GM12878 (cell line): Measurements from ENCODE around the gene POU2AF1. TPM values are rescaled to one million over a fixed set of nuclear protein-coding genes. Genes with fewer than 3 reads are reported as not detected.

ENCODE experiments used
- ATAC-seq: fragments of 200-7000 bp; cut with Tn5 transposase; 3 replicates; pipeline ENCODE4 v1.9.1; 2020; ENCODE audit warnings: mild to moderate bottlenecking, moderate library complexity
- BruUV-seq: library from RNA; stranded (reverse); fragments of 400-500 nt; replicated peaks from 2 replicates; lab custom pipeline; 2021; lab: Mats Ljungman, UMichigan
- CTCF ChIA-PET: fragments of 300-600 bp; sonication (Branson Sonifier 250); formaldehyde crosslinking; extraction: SDS; loops from one replicate; lab custom pipeline; 2021; ENCODE audit warnings: inconsistent platforms; lab: Yijun Ruan, JAX
- POLR2A ChIA-PET: fragments of 350-600 bp; formaldehyde crosslinking; extraction: SDS; loops from one replicate; lab custom pipeline; 2021; ENCODE audit warnings: inconsistent platforms; lab: Charles Lee
- RAD21 ChIA-PET: fragments of 300-600 bp; sonication (Branson Sonifier 250); formaldehyde crosslinking; loops from one replicate; lab custom pipeline; 2023; ENCODE audit warnings: antibody characterized with exemption; ENCODE audit not compliant: unreplicated experiment; lab: Charles Lee
- SMC1A ChIA-PET: fragments of 300-600 bp; sonication (Branson Sonifier 250); formaldehyde crosslinking; loops from one replicate; lab custom pipeline; 2023; ENCODE audit not compliant: unreplicated experiment, uncharacterized antibody; lab: Charles Lee
- DNase-seq: peaks from one replicate; pipeline ENCODE4 v3.0.0-alpha.2; 2011; ENCODE audit warnings: low read depth, low spot score
- FAIRE-seq: peaks from 3 replicates; lab custom pipeline; 2011; peaks lifted over from hg19 to GRCh38; lab: Jason Lieb, UNC
- H2AFZ ChIP-seq: 2 replicates; pipeline ENCODE4 v1.6.0; 2011; ENCODE audit warnings: low read depth, low read length, control low read depth; ENCODE audit not compliant: control insufficient read depth
- H3K27ac ChIP-seq: 2 replicates; pipeline ENCODE4 v1.5.1; 2011; ENCODE audit warnings: control low read depth; ENCODE audit not compliant: control insufficient read depth, insufficient read depth
- H3K27me3 ChIP-seq, 2 experiments: replicated peaks in 1 of 2; 2 replicates each; pipeline versions ENCODE4 v1.6.0 to v1.6.1; 2011; ENCODE audit warnings: low read length in 1 of 2; ENCODE audit not compliant: control insufficient read depth in 2 of 2, insufficient read depth in 2 of 2
- H3K36me3 ChIP-seq, 2 experiments: 2 replicates each; pipeline ENCODE4 v1.5.1; 2011; ENCODE audit warnings: low read length in 1 of 2; ENCODE audit not compliant: control insufficient read depth in 2 of 2, insufficient read depth in 2 of 2
- H3K4me1 ChIP-seq: 2 replicates; pipeline ENCODE4 v1.6.1; 2011; ENCODE audit warnings: mild to moderate bottlenecking, low read length, moderate library complexity, mixed read lengths; ENCODE audit not compliant: control insufficient read depth, insufficient read depth
- H3K4me2 ChIP-seq: 2 replicates; pipeline ENCODE4 v1.6.0; 2011; ENCODE audit warnings: control low read depth; ENCODE audit not compliant: control insufficient read depth, insufficient read depth
- H3K4me3 ChIP-seq: fragments of 200-600 bp; sonication (generic); 2 replicates; pipeline ENCODE4 v1.5.1; 2016
- H3K79me2 ChIP-seq: 2 replicates; pipeline ENCODE4 v1.6.0; 2011; ENCODE audit warnings: low read length; ENCODE audit not compliant: control insufficient read depth, insufficient read depth
- H3K9ac ChIP-seq: 2 replicates; pipeline ENCODE4 v1.8.0; 2011; ENCODE audit warnings: low read length, control low read depth, mixed read lengths; ENCODE audit not compliant: control insufficient read depth, insufficient read depth
- H3K9me3 ChIP-seq: replicated peaks from 3 replicates; pipeline ENCODE4 v1.5.1; 2011; ENCODE audit warnings: mild to moderate bottlenecking, low read length; ENCODE audit not compliant: control insufficient read depth, insufficient read depth
- H4K20me1 ChIP-seq: 2 replicates; pipeline ENCODE4 v1.6.0; 2011; ENCODE audit not compliant: control insufficient read depth, insufficient read depth
- BACH1 ChIP-seq: fragments of 450-650 bp; IDR thresholded peaks from 2 replicates; pipeline ENCODE4 v1.6.1; 2017; ENCODE audit warnings: mild to moderate bottlenecking, borderline replicate concordance
- MTA3 ChIP-seq: IDR thresholded peaks from 2 replicates; pipeline ENCODE4 v1.6.1; 2012; ENCODE audit warnings: low read length, inconsistent platforms, borderline replicate concordance
- RAD21 ChIP-seq: IDR thresholded peaks from 2 replicates; pipeline ENCODE4 v1.6.1; 2011; ENCODE audit warnings: mild to moderate bottlenecking, low read depth, low read length, moderate library complexity; ENCODE audit not compliant: insufficient read depth
- WGBS: methylation state at CpG from one replicate; pipeline ENCODE4 v1.1.6; 2016; ENCODE audit warnings: low lambda C conversion rate; ENCODE audit not compliant: insufficient replicate concordance, insufficient coverage; ENCODE audit errors: missing lambda C conversion rate; 5-methylcytosine and 5-hydroxymethylcytosine counted together
- in situ Hi-C: fragments of 300-500 bp; cut with MboI; formaldehyde crosslinking; loops from 9 replicates; pipeline ENCODE4 v1.14.3; 2018; ENCODE audit warnings: mixed read lengths
- intact Hi-C: fragments of 100-400 bp; cut with micrococcal nuclease; formaldehyde crosslinking; loops from one replicate; pipeline ENCODE4 v1.14.2; 2022; ENCODE audit not compliant: unreplicated experiment
- polyA plus RNA-seq, 11 experiments: library from polyadenylated mRNA; depleted of rRNA in 4 of 11; unstranded in 6 of 11; stranded (reverse) in 5 of 11; fragments of >200 nt; fragmentation: Nextera tagmentation in 4 of 11; fragmentation: Illumina TruSeq in 1 of 11; extraction: Ambion mirVana in 4 of 11; extraction: Trizol in 1 of 11; gene quantifications; 1 replicate in 1 of 11; 2 replicates in 10 of 11; pipeline versions ENCODE4 v1.2.1 to v1.2.3, GENCODE V29; 2011 to 2016; ENCODE audit warnings: inconsistent platforms in 2 of 11, missing spikeins in 2 of 11, low read depth in 1 of 11
- total RNA-seq, 4 experiments: library from RNA; depleted of rRNA in 3 of 4; stranded (reverse); fragments of >200 nt in 3 of 4; fragmentation: Illumina TruSeq in 1 of 4; extraction: Trizol in 1 of 4; gene quantifications; 2 replicates each; pipeline versions ENCODE4 v1.2.1 to v1.2.3, GENCODE V29; 2013 to 2021
- TF ChIP-seq, protein P1 (sequence below), 3 experiments: IDR thresholded peaks in 2 of 3; conservative IDR thresholded peaks in 1 of 3; 2 replicates each; pipeline ENCODE4 v1.5.1; 2011; ENCODE audit warnings: low read depth in 3 of 3, low read length in 3 of 3, mild to moderate bottlenecking in 3 of 3, control low read depth in 2 of 3, moderate library complexity in 2 of 3, inconsistent platforms in 1 of 3, mixed read lengths in 1 of 3; ENCODE audit not compliant: control insufficient read depth in 2 of 3, insufficient read depth in 1 of 3; ENCODE audit errors: extremely low read depth in 1 of 3

The POU2AF1 gene
- total and polyA plus RNA-seq, 10 of the 15 experiments (the other 5 are each of a cell fraction or from before 2014, with no cell fraction given) = 13.1 to 169 (median 75.5) TPM

GRCh38 chr11:111359223-111360149 is 19.6 kb downstream of the POU2AF1 start:
- in situ Hi-C loops = no loop called here
- no TSS peak for BruUV-seq
- no peaks in the 10 kb centered on the region for H3K9me3 ChIP-seq
- H3K79me2 ChIP-seq = peaks cover 49% of the 10 kb centered on the region
- H3K4me3 ChIP-seq = no peak overlapping the region
- no peaks in the 10 kb centered on the region for H4K20me1 ChIP-seq
- CTCF ChIA-PET = interaction anchor here (0.9 to 13.1 kb wide), 5 partner anchors 11 to 77 kb away, joined by 3 to 213 read pairs (median 3); no protein-coding TSS in a partner anchor
- no peak for FAIRE-seq
- no peak overlapping the region for H3K4me2 ChIP-seq
- no peak for DNase-seq
- no peaks in the 10 kb centered on the region for H3K27me3 ChIP-seq
- H3K27ac ChIP-seq = 0 out of 2 replicates have a peak overlapping the region, but pooled peaks have one; percentile 16
- TF ChIP-seq MTA3 = 0 out of 2 replicates have a peak, but pooled peaks have one; percentile 8
- TF ChIP-seq BACH1 = no peak
- TF ChIP-seq RAD21 = peak; percentile 41
- TF ChIP-seq, protein P1, sequence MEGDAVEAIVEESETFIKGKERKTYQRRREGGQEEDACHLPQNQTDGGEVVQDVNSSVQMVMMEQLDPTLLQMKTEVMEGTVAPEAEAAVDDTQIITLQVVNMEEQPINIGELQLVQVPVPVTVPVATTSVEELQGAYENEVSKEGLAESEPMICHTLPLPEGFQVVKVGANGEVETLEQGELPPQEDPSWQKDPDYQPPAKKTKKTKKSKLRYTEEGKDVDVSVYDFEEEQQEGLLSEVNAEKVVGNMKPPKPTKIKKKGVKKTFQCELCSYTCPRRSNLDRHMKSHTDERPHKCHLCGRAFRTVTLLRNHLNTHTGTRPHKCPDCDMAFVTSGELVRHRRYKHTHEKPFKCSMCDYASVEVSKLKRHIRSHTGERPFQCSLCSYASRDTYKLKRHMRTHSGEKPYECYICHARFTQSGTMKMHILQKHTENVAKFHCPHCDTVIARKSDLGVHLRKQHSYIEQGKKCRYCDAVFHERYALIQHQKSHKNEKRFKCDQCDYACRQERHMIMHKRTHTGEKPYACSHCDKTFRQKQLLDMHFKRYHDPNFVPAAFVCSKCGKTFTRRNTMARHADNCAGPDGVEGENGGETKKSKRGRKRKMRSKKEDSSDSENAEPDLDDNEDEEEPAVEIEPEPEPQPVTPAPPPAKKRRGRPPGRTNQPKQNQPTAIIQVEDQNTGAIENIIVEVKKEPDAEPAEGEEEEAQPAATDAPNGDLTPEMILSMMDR (IDR thresholded peaks at IDR 0.05 in 2 of 3, conservative IDR thresholded peaks at IDR 0.05 in 1 of 3; ENCODE audit: control insufficient read depth in 2 of 3, extremely low read depth in 1 of 3, insufficient read depth in 1 of 3, low read depth in 3 of 3, low read length in 3 of 3) = peak; percentile 2 to 27 (median 23); a peak in 2 of 6 replicates
- peak; percentile 46; the same call in 2 of the 3 replicates for ATAC-seq
- H3K36me3 ChIP-seq = peaks cover 38 to 66% of the 10 kb centered on the region in 2 experiments
- 76% methylated on average over 7 of the region's 7 CpGs for WGBS
- intact Hi-C loops = loop anchor here (1.0 kb wide), 1 partner anchor 64 kb away; no protein-coding TSS in a partner anchor
- SMC1A ChIA-PET = interaction anchor here (1.3 to 32.6 kb wide), 3 partner anchors 8 to 76 kb away, joined by 4 to 972 read pairs (median 5); no protein-coding TSS in a partner anchor
- no peak overlapping the region for H2AFZ ChIP-seq
- peaks cover 22% of the 10 kb centered on the region for H3K4me1 ChIP-seq
- H3K9ac ChIP-seq = no peak overlapping the region
- POLR2A ChIA-PET = no interaction called here
- RAD21 ChIA-PET = interaction anchor here (22.2 kb wide), 1 partner anchor 56 kb away, joined by 657 read pairs; no protein-coding TSS in a partner anchor
